Right hindlimb (tissue), 1 donor: ENCODE results near the gene SCYGR1.
"Not testable (repeated sequence)": the region's sequence is repeated elsewhere in the genome, so short reads cannot be mapped to it uniquely, and the experiment has no call there.

ENCODE experiments used
- DNase-seq: peaks from one replicate; pipeline ENCODE4 v3.0.0-alpha.2; 2018

Gene SCYGR1

GRCh38 chr2:227368574-227368973 lies 19.2 kb downstream of the SCYGR1 start:
- no peak for DNase-seq

- DNase-seq = no peak
Measured at GRCh38 chr2:227367427-227367795, 20.3 kb downstream of the SCYGR1 start.

GRCh38 chr2:227366769-227367426 lies 20.9 kb downstream of the SCYGR1 start:
- no peak for DNase-seq

GRCh38 chr2:227365833-227366232 lies 21.9 kb downstream of the SCYGR1 start:
- DNase-seq = no peak

GRCh38 chr2:227364585-227365263 lies 23.0 kb downstream of the SCYGR1 start:
- not testable (repeated sequence) for DNase-seq

- DNase-seq = no peak
Measured at GRCh38 chr2:227363756-227364155, 24.0 kb downstream of the SCYGR1 start.

GRCh38 chr2:227360351-227360750 lies 27.4 kb downstream of the SCYGR1 start:
- no peak for DNase-seq

- no peak for DNase-seq
Measured at GRCh38 chr2:227351639-227352038, 36.1 kb downstream of the SCYGR1 start.

GRCh38 chr2:227349989-227350612 lies 37.6 kb downstream of the SCYGR1 start:
- no peak for DNase-seq

- no peak for DNase-seq
Measured at GRCh38 chr2:227348324-227348723, 39.4 kb downstream of the SCYGR1 start.

GRCh38 chr2:227347117-227347516 lies 40.6 kb downstream of the SCYGR1 start:
- no peak for DNase-seq

GRCh38 chr2:227344231-227344630 lies 43.5 kb downstream of the SCYGR1 start:
- DNase-seq = no peak

GRCh38 chr2:227341553-227341952 lies 46.2 kb downstream of the SCYGR1 start:
- DNase-seq = no peak

- no peak for DNase-seq
Measured at GRCh38 chr2:227340106-227340505, 47.6 kb downstream of the SCYGR1 start.

- DNase-seq = no peak
Measured at GRCh38 chr2:227339098-227339599, 48.6 kb downstream of the SCYGR1 start.
